8988T (cell line): Measurements from ENCODE around the gene SPACA4.

ENCODE experiments used
- DNase-seq: peaks from one replicate; pipeline ENCODE4 v3.0.0; 2011

The SPACA4 gene

GRCh38 chr19:48598996-48599700 is 7.4 kb upstream of the SPACA4 start:
- DNase-seq = no peak

GRCh38 chr19:48600679-48601417 is 5.7 kb upstream of the SPACA4 start:
- no peak for DNase-seq

GRCh38 chr19:48603001-48603400 is 3.5 kb upstream of the SPACA4 start:
- no peak for DNase-seq

GRCh38 chr19:48603449-48603848 is 3.1 kb upstream of the SPACA4 start:
- no peak for DNase-seq

GRCh38 chr19:48603850-48604249 is 2.7 kb upstream of the SPACA4 start:
- DNase-seq = no peak

- no peak for DNase-seq
These were observed 815 bp downstream of the SPACA4 start for GRCh38 chr19:48607359-48607755.

- peak; percentile 75 for DNase-seq
These were observed 2.3 kb downstream of the SPACA4 start for GRCh38 chr19:48608798-48609263.

- DNase-seq = no peak
These were observed 3.1 kb downstream of the SPACA4 start for GRCh38 chr19:48609571-48610108.

GRCh38 chr19:48611872-48612271 is 5.3 kb downstream of the SPACA4 start:
- DNase-seq = no peak

GRCh38 chr19:48613024-48613851 is 6.7 kb downstream of the SPACA4 start:
- DNase-seq = no peak

GRCh38 chr19:48613852-48614435 is 7.4 kb downstream of the SPACA4 start:
- peak; percentile 48 for DNase-seq

- DNase-seq = peak; percentile 71
These were observed 8.1 kb downstream of the SPACA4 start, which contains the start of gene FAM83E for GRCh38 chr19:48614436-48615230. Gene FAM83E, minus strand, starts transcription at chr19:48615076. Its CDS starts 1,704 bp downstream, at chr19:48613372.

- DNase-seq = no peak
These were observed 8.9 kb downstream of the SPACA4 start for GRCh38 chr19:48615231-48616040.

- DNase-seq = no peak
These were observed 9.5 kb downstream of the SPACA4 start for GRCh38 chr19:48616041-48616436.

- no peak for DNase-seq
These were observed 10.0 kb downstream of the SPACA4 start for GRCh38 chr19:48616491-48617056.

- no peak for DNase-seq
These were observed 10.8 kb downstream of the SPACA4 start for GRCh38 chr19:48617146-48617937.

- no peak for DNase-seq
These were observed 11.9 kb downstream of the SPACA4 start for GRCh38 chr19:48618278-48618915.

GRCh38 chr19:48618916-48619691 is 12.6 kb downstream of the SPACA4 start, which contains the start of the genes RPL18 and SPHK2:
Gene RPL18, minus strand, starts transcription at chr19:48619178. Its CDS starts 35 bp downstream, at chr19:48619143.
Gene SPHK2, plus strand, starts transcription at chr19:48619506. Its CDS starts 1,009 bp downstream, at chr19:48620515.
- peak; percentile 92 for DNase-seq
